EL (cell line): ENCODE data around the gene PROP1.
"Not testable (repeated sequence)": the region's sequence is repeated elsewhere in the genome, so short reads cannot be mapped to it uniquely, and the experiment has no call there.

Experiments used
- DNase-seq: peaks from one replicate; pipeline ENCODE4 v3.0.0-alpha.2; 2016

PROP1 gene

GRCh38 chr5:177982072-177982727, 13.8 kb downstream of the PROP1 start:
- no peak for DNase-seq

- no peak for DNase-seq
These were observed 14.6 kb downstream of the PROP1 start for GRCh38 chr5:177981296-177982071.

- no peak for DNase-seq
These were observed 15.3 kb downstream of the PROP1 start for GRCh38 chr5:177980743-177981151.

GRCh38 chr5:177977600-177977999, 18.4 kb downstream of the PROP1 start:
- not testable (repeated sequence) for DNase-seq

GRCh38 chr5:177973066-177973635, 22.9 kb downstream of the PROP1 start:
- peak; percentile 35 for DNase-seq

- DNase-seq, result peak; percentile 12
These were observed 23.4 kb downstream of the PROP1 start for GRCh38 chr5:177972613-177973012.

GRCh38 chr5:177972014-177972413, 24.0 kb downstream of the PROP1 start:
- not testable (repeated sequence) for DNase-seq

- no peak for DNase-seq
These were observed 27.3 kb downstream of the PROP1 start for GRCh38 chr5:177968661-177969211.

- DNase-seq, result peak; percentile 14
These were observed 28.7 kb downstream of the PROP1 start for GRCh38 chr5:177967221-177967887.

- DNase-seq, result no peak
These were observed 29.2 kb downstream of the PROP1 start for GRCh38 chr5:177966839-177967166.

GRCh38 chr5:177966009-177966838, 29.8 kb downstream of the PROP1 start:
- DNase-seq, result no peak

- no peak for DNase-seq
These were observed 31.6 kb downstream of the PROP1 start for GRCh38 chr5:177964471-177964870.

GRCh38 chr5:177963966-177964365, 32.1 kb downstream of the PROP1 start:
- no peak for DNase-seq

- no peak for DNase-seq
These were observed 36.7 kb downstream of the PROP1 start for GRCh38 chr5:177959315-177959714.

- no peak for DNase-seq
These were observed 37.3 kb downstream of the PROP1 start for GRCh38 chr5:177958696-177959095.

GRCh38 chr5:177957241-177957640, 38.8 kb downstream of the PROP1 start:
- no peak for DNase-seq

- not testable (repeated sequence) for DNase-seq
These were observed 42.9 kb downstream of the PROP1 start for GRCh38 chr5:177953101-177953500.

- not testable (repeated sequence) for DNase-seq
These were observed 46.4 kb downstream of the PROP1 start for GRCh38 chr5:177949656-177950055.

GRCh38 chr5:177949065-177949464, 47.0 kb downstream of the PROP1 start:
- DNase-seq, result not testable (repeated sequence)

- peak; percentile 13 for DNase-seq
These were observed 48.1 kb downstream of the PROP1 start for GRCh38 chr5:177947912-177948311.

- not testable (repeated sequence) for DNase-seq
These were observed 50.3 kb downstream of the PROP1 start for GRCh38 chr5:177945601-177946283.

- DNase-seq, result not testable (repeated sequence)
These were observed 50.9 kb downstream of the PROP1 start for GRCh38 chr5:177945145-177945544.
